ENCODE measurements around the gene ANGEL1. TPM values are rescaled to one million over a fixed set of nuclear protein-coding genes. Genes with fewer than 3 reads are reported as not detected.

ANGEL1 gene
- polyA plus RNA-seq, 1 experiment = 16.8 TPM

GRCh38 chr14:76782115-76782884 is 30.4 kb downstream of the ANGEL1 start:
- H3K4me3 ChIP-seq (ENCODE audit: low read depth, low read length) = no peak overlapping the region
- ChIA-PET CTCF (interaction anchor here (1.0 to 10.2 kb wide), 4 partner anchors 20 to 92 kb away, joined by 3 to 197 read pairs (median 16); partner anchors contain the start of gene ANGEL1), POLR2A (no interaction called here)
- no peaks in the 10 kb centered on the region for H3K27me3 ChIP-seq (ENCODE audit: control insufficient read depth, insufficient read depth, low read length)
- TF ChIP-seq, protein P1, sequence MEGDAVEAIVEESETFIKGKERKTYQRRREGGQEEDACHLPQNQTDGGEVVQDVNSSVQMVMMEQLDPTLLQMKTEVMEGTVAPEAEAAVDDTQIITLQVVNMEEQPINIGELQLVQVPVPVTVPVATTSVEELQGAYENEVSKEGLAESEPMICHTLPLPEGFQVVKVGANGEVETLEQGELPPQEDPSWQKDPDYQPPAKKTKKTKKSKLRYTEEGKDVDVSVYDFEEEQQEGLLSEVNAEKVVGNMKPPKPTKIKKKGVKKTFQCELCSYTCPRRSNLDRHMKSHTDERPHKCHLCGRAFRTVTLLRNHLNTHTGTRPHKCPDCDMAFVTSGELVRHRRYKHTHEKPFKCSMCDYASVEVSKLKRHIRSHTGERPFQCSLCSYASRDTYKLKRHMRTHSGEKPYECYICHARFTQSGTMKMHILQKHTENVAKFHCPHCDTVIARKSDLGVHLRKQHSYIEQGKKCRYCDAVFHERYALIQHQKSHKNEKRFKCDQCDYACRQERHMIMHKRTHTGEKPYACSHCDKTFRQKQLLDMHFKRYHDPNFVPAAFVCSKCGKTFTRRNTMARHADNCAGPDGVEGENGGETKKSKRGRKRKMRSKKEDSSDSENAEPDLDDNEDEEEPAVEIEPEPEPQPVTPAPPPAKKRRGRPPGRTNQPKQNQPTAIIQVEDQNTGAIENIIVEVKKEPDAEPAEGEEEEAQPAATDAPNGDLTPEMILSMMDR (IDR thresholded peaks at IDR 0.05; ENCODE audit: insufficient read depth, low read depth, low read length) = no peak
- H3K36me3 ChIP-seq (ENCODE audit: control insufficient read depth, insufficient read depth, low read length) = peaks cover 1% of the 10 kb centered on the region; the same call in 1 of the 2 replicates
- DNase-seq (ENCODE audit: low read depth) = no peak

DNA sequence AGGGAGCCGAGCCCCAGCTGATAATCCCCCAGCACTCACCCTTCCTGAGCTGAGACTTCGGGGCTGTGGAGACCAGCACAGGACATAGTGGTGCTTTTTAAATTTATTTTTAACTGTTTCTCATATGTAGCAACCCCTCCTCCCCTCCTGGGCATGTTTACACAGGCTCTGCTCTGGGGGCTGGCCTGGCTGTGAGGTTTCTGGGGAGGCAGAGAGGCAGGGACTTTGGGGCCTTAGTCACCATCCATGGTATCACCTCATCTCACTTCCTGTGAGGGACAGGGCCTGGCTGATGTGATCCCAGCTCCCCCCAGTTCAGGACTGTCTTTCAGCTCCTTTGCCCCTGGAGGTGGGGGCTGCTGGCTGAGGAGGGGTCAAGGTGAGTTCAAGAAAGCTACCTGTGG is 31.0 kb downstream of the ANGEL1 start:
- DNase-seq (ENCODE audit: low read depth) = no peak
- POLR2A ChIA-PET = no interaction called here
- CTCF ChIA-PET = interaction anchor here (10.2 kb wide), 1 partner anchor 68 kb away, joined by 197 read pairs; no protein-coding TSS in a partner anchor
- H3K27me3 ChIP-seq (ENCODE audit: control insufficient read depth, insufficient read depth, low read length) = no peaks in the 10 kb centered on the region
- TF ChIP-seq, protein P1 (IDR thresholded peaks at IDR 0.05; ENCODE audit: insufficient read depth, low read depth, low read length) = no peak
- H3K4me3 ChIP-seq (ENCODE audit: low read depth, low read length) = no peak overlapping the region
- H3K36me3 ChIP-seq (ENCODE audit: control insufficient read depth, insufficient read depth, low read length) = peaks cover 1% of the 10 kb centered on the region; the same call in 1 of the 2 replicates

DNA sequence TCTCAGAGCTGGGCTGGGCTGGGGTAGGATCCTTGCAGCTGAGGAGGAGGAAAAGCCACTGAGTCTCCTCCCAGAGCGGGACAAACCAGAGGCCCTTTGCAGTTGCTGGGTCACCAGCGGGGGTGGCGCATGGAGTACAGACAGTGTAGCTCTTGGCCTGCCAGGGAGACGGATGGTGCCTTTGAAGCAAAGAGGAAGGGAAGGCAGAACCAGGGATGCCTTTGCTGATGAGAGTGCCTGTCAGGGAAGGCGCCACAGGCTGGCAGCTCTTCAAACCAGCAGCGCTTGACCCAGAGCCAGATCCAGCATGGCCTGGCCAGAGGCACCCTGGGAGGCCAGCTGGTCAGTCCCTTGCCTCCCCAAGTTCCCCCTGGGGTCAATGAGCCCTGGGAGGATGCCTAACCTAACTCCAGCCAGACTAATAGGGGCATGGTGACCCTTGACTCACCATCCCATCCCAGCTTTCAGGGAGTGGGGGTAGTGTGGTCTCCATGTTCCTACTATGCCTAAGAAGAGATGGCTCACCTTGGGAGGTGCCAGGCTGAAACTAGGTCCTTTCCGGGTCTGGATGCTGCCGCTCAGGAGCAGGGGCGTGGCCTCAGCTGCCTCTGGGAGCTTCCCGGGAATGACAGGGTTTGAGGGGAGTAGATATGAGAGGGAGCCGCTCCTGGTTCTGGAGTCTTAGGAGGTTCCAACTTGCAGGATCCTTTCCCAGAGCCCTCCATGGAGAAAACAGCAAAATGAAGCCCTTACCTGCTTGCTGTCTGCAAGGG is 31.6 kb downstream of the ANGEL1 start:
- H3K36me3 ChIP-seq (ENCODE audit: control insufficient read depth, insufficient read depth, low read length) = peaks cover 1% of the 10 kb centered on the region; the same call in 1 of the 2 replicates
- POLR2A ChIA-PET = no interaction called here
- TF ChIP-seq, protein P1 (IDR thresholded peaks at IDR 0.05; ENCODE audit: insufficient read depth, low read depth, low read length) = no peak
- CTCF ChIA-PET = interaction anchor here (10.2 kb wide), 1 partner anchor 67 kb away, joined by 197 read pairs; no protein-coding TSS in a partner anchor
- no peak for DNase-seq (ENCODE audit: low read depth)
- no peak overlapping the region for H3K4me3 ChIP-seq (ENCODE audit: low read depth, low read length)
- H3K27me3 ChIP-seq (ENCODE audit: control insufficient read depth, insufficient read depth, low read length) = no peaks in the 10 kb centered on the region

GRCh38 chr14:76780360-76780759 is 32.3 kb downstream of the ANGEL1 start:
- ChIA-PET POLR2A (no interaction called here), CTCF (interaction anchor here (0.7 to 10.2 kb wide), 2 partner anchors 16 to 67 kb away, joined by 3 to 197 read pairs; no protein-coding TSS in a partner anchor)
- H3K36me3 ChIP-seq (ENCODE audit: control insufficient read depth, insufficient read depth, low read length) = peaks cover 1% of the 10 kb centered on the region; the same call in 1 of the 2 replicates
- TF ChIP-seq, protein P1 (IDR thresholded peaks at IDR 0.05; ENCODE audit: insufficient read depth, low read depth, low read length) = no peak
- no peaks in the 10 kb centered on the region for H3K27me3 ChIP-seq (ENCODE audit: control insufficient read depth, insufficient read depth, low read length)
- no peak for DNase-seq (ENCODE audit: low read depth)
- H3K4me3 ChIP-seq (ENCODE audit: low read depth, low read length) = no peak overlapping the region

GRCh38 chr14:76780058-76780345 is 32.7 kb downstream of the ANGEL1 start:
- peaks cover 1% of the 10 kb centered on the region; the same call in 1 of the 2 replicates for H3K36me3 ChIP-seq (ENCODE audit: control insufficient read depth, insufficient read depth, low read length)
- POLR2A ChIA-PET = no interaction called here
- TF ChIP-seq, protein P1 (IDR thresholded peaks at IDR 0.05; ENCODE audit: insufficient read depth, low read depth, low read length) = no peak
- CTCF ChIA-PET = interaction anchor here (0.7 to 10.2 kb wide), 2 partner anchors 15 to 66 kb away, joined by 3 to 197 read pairs; no protein-coding TSS in a partner anchor
- H3K27me3 ChIP-seq (ENCODE audit: control insufficient read depth, insufficient read depth, low read length) = no peaks in the 10 kb centered on the region
- no peak overlapping the region for H3K4me3 ChIP-seq (ENCODE audit: low read depth, low read length)
- no peak for DNase-seq (ENCODE audit: low read depth)
